Kidney tubule cell (primary cell): ENCODE data around the gene MT1E.
A peak's percentile ranks its signal among the peaks of the same experiment; 100 is the strongest.
"Not testable (repeated sequence)": the region's sequence is repeated elsewhere in the genome, so short reads cannot be mapped to it uniquely, and the experiment has no call there.

Experiments used
- DNase-seq: peaks from one replicate; pipeline ENCODE4 v3.0.0-alpha.2; 2018; ENCODE audit warnings: low spot score

The MT1E gene

DNA sequence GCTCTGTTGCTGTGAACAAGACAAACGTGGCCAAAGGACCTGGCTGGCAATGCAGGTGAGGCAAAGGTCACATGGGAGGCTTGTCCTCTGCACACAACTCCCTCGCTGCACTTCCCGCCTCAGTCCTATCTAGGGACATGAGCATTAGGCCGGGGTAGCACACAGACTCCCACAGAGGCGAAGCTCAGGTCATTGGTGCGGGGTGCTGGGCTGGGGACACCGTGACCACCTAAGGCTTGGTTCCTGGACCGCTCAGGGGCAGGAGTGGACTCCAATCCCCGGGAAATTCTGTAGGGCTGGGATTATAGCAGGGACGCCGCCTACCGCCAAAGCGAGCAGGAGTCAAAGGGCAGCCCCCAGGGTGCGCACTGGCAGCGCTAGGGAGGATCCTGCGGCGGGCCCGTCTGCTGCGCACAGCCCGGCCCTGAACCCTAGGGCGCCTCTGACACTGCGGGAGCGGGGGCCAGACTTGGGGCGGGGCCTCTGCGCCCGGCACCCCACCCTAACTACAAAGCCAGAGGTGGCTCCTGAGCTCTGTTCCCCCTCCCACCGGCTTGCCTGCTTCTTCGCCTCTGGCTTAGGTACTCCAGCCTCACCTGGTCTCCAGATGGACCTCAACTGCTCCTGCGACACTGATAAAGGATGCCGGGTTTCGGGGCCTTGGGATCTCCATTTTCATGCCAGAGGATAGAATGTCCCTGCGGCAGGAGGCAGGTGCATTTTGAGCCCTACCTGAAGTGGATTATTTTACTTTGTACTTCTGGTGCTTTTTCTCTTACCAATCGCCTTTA is 22.3 kb downstream of the MT1E start:
- no peak for DNase-seq

GRCh38 chr16:56649271-56649670 is 23.7 kb downstream of the MT1E start:
- no peak for DNase-seq

DNA sequence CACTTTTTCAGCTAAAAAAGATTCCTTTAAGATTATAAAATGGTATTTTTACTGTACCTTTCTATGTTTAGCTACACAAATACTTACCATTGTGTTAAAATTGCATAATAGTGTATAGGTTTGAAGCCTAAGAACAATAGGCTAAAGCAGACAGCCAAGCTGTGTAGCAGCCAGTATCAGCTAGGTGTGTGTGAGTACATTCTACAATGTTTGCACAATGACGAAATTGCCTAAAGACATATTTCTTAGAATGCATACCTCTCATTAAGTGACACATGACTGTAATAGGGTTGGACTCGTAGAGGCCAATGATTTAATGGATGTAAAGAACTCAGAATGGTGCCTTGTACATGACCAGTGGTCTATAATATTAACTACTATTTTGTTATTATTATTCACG is 24.2 kb downstream of the MT1E start:
- no peak for DNase-seq

DNA sequence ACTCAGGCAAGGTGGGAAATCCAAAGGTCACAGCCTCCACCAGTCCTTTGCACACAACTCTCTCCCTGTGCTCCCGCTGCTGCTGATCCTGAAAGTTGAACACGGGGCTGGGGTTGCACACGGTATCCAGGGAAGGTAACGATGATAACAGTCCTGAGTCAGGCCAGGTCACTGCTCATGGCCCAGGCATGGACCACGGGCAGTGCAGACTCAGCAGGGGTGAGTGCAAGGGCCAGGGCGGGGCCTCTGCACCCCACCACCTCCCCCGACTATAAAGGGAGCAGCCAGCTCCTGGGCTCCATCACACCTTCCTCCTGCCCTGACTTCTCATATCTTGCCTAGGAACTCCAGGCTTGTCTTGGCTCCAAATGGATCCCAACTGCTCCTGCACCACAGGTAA is 26.0 kb downstream of the MT1E start, which contains the start of gene MT1B:
Gene MT1B, plus strand, starts transcription at position 301 of the 400 bp plus-strand sequence. Its CDS starts 68 bp downstream, at position 369.
- DNase-seq: no peak

- DNase-seq: no peak
Measured at GRCh38 chr16:56652600-56652999, 27.0 kb downstream of the MT1E start.

DNA sequence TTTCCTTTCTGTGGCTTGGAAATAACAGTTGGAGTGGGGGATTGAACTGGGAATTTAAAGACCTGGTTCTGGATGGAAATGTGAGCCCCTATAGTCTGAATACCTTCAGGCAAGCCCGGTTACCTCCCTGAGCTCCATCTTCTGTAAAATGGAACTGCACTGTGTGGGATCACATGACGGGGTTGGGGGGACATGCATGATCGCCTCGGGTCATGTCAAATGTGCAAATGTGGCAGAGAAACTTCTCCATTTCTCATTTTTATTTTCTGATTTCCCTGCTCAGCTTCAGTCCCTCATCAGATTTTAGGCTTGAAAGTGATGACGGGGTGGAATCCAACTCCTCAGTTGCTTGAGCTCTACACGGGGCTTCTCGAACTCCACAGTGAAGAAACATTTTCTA is 27.6 kb downstream of the MT1E start:
- no peak for DNase-seq

DNA sequence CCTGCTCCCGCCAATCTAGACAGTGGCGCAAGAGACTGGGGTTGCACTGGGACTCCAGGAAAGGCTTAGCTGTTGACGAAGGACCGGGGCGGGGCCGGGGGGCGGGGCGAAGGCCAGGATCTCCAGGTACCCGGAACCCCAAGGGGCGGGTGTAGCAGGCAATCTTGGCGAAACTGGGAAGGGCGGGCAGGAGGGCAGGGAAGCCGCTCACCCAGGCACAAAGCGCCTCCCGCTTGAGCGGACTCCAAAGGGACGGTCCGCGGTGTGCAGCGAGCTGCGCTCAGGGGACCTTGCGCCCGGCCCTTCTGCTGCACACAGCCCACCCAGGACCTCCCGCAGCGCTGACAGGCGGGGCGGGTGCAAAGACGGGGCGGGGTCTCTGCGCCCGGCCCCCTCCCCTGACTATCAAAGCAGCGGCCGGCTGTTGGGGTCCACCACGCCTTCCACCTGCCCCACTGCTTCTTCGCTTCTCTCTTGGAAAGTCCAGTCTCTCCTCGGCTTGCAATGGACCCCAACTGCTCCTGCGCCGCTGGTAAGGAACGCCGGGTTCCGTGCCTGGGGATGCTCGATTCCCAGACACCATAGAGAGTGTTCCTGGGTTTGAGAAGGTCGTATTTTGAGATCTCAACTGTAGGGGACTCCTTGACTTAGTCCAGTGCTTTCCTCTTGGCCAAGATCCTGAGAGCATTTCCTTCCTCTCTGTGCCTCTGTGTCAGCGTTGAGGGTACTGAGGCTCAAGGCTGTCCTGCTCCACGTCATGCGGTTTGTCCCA is 32.2 kb downstream of the MT1E start, which contains the start of gene MT1F:
Gene MT1F, plus strand, starts transcription at position 405 of the 772 bp plus-strand sequence. Its CDS starts 100 bp downstream, at position 505.
- peak; percentile 89 for DNase-seq

- no peak for DNase-seq
Measured at GRCh38 chr16:56658327-56658875, 32.8 kb downstream of the MT1E start.

- DNase-seq: no peak
Measured at GRCh38 chr16:56662357-56663354, 37.1 kb downstream of the MT1E start.

GRCh38 chr16:56664506-56664905 is 38.9 kb downstream of the MT1E start:
- DNase-seq: no peak

GRCh38 chr16:56665286-56666261 is 40.0 kb downstream of the MT1E start:
- DNase-seq: not testable (repeated sequence)

DNA sequence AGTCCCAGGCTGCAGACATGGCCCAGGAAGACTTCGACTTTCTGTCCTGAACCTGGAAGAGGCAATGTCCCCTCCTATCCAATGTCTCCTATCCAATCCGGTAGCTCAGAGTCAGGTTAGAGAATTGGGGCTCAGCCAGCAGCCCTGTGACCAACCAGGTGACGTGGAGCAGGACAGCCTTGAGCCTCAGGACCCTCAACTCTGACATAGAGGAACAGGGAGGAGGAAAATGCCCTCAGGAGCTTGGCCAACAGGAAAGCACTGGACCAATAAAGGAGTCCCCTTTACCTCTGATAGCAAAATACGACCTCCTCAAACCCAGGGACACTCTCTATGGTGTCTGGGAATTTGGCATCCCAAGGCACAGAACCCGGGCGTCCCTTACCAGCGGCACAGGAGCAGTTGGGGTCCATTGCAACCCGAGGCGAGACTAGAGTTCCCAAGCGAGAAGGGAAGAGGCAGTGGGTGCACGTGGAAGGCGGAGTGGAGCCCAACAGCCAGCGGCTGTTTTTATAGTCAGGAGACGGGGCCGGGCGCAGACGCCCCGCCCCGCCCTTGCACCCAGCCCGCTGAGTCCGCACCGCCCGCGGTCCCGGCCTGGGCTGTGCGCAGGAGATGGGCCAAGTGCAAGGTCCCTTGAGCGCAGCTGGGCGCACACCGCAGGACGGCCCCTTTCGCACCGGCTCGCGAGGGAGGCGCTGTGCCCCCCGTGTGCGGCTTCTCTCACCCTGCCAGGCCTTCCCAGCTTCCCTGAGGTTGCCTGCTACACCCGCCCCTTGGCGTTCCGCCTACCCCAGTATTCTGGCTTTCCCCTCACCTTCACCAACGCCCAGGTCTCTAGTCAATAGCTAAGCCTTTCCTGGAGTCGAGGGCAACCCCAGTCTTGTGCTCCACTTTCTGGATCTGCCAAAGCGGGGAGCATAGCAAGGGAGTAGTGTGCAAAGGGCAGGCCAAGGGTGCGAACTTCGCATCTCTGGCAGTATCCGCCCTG is 42.3 kb downstream of the MT1E start, which contains the start of gene MT1G:
Gene MT1G, minus strand, starts transcription at position 485 of the 991 bp plus-strand sequence. Its CDS starts 72 bp downstream, at position 413.
- peak; percentile 17 for DNase-seq

DNA sequence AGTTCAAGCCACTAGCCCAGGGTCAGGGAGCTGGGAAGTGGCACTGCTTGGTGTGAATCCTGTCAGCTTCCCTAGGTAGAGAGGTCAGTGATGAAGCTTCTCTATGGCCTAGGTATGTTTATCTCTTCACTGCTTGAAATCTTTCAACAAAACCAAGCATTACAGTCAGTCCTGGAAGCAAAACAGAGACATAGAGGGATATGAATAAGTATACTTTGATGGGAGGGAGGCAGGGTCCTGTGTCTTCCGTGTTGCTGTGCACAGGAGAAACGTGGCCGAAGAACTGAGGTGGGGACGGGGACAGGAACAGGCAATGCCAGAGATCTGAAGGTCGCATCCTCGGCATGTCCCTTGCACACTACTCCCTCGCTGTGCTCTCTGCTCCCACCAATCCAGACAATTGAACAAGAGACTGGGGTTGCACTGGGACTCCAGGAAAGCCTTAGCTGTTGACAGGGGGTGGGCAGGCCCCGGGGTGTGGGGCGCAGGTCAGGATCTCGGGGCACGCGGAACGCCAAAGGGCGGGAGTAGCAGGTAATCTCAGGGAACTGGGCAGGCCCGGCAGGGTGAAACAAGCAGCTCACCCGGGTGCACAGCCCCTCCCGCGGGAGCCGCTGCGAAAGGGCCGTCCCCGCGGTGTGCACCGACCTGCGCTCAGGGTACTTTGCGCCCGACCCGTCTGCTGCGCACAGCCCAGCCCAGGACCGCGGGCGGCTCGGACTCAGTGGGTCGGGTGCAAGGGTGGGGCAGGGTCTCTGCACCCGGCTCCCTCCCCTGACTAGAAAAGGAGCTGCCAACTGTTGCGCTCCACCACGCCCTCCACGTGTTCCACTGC is 43.6 kb downstream of the MT1E start, which contains the start of gene MT1H:
Gene MT1H, plus strand, starts transcription at position 810 of the 835 bp plus-strand sequence. CDS start 71 bp downstream, outside the sequence.
- no peak for DNase-seq

DNA sequence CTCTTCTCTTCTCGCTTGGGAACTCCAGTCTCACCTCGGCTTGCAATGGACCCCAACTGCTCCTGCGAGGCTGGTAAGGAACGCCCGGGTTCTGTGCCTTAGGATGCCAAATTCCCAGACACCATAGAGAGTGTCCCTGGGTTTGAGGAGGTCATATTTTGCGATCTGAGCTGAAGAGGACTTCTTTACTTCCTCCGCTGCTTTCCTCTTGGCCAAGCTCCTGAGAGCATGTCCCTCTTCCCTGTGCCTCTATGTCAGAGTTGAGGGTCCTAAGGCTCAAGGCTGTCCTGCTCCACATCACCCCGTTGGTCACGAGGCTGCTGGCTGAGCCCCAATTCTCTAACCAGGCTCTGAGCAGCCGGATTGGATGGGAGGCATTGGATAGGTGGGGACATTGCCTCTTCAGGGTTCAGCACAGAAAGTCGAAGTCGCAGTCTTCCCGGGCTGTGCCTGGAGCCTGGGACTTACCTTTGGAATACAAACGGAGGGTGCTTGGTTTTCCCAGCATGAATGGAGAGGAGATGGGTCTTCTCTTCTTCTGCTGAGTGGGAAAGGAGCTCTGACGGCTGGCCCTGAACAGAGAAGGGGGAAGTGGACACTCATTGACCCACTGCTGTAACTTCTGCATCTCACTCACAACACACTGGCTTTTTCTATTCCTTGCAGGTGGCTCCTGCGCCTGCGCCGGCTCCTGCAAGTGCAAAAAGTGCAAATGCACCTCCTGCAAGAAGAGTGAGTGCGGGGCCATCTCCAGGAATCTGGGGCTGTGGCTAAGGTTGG is 44.4 kb downstream of the MT1E start:
- DNase-seq: no peak

- DNase-seq: no peak
Measured at GRCh38 chr16:56670620-56670934, 45.0 kb downstream of the MT1E start.

DNA sequence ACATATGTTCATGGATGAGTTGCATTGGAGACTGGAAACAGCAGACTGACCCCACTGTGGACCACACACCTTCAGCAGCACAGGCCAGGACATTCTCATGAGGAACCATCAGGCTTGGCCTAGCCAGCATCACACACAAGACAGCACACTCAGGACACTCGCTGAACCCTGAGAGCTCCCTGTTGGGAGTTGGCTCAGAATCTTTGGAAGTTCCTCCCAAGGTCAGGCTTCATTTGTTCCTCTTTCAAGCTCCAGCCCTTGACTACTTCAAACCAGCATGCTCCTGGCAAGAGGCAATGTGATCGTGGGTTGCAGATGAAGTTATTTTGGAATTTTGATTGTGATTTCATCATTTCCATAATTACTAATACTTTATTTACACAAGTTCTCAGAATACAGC is 46.1 kb downstream of the MT1E start:
- not testable (repeated sequence) for DNase-seq

DNA sequence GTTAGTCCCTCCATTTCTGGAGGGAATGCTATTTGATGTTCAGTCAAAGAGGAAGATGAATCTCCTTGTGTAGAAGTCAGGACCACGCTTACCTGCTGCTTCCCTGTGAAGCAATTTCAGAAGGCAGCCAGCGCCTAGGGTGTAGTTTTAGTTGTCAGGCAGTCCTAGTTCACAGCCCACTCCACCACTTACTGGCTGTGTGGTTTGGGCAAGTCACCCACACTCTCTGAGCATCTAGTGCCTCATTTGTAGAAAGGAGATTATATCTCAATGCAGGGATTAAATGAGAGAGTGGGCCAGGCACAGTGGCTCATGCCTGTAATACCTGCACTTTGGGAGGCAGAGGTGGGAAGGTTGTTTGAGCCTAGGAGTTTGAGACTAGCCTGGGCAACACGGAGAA is 46.6 kb downstream of the MT1E start:
- not testable (repeated sequence) for DNase-seq
